ENCODE results near the gene RELL1.

RELL1 gene

GRCh38 chr4:37591349-37591748, 94.8 kb downstream of the RELL1 start:
- no peak for DNase-seq

DNA sequence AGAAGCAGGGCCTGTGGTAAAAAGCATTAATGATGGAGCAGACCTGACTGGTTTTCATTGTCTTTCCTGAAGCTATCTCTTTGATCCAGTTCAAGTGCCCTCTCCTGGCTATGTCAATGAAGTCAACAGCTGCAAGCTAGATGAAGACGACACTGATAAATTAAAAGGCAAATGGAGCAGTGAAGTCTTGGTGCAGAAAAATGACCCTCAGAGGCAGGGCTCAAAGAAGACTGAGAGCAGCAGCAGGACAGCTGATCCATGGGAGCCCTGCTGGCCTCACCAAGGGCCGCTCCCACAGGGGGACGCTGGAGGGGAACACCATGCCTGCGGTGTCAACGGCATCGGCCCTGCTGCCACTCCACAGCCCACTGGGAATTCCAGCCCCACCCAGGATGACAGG, 96.2 kb downstream of the RELL1 start:
- no peak for DNase-seq

GRCh38 chr4:37588150-37588549, 98.0 kb downstream of the RELL1 start:
- DNase-seq, result no peak

- no peak for DNase-seq
These were observed 100.0 kb downstream of the RELL1 start for GRCh38 chr4:37586194-37586593.

GRCh38 chr4:37584493-37585060, 101.6 kb downstream of the RELL1 start:
- DNase-seq, result no peak

DNA sequence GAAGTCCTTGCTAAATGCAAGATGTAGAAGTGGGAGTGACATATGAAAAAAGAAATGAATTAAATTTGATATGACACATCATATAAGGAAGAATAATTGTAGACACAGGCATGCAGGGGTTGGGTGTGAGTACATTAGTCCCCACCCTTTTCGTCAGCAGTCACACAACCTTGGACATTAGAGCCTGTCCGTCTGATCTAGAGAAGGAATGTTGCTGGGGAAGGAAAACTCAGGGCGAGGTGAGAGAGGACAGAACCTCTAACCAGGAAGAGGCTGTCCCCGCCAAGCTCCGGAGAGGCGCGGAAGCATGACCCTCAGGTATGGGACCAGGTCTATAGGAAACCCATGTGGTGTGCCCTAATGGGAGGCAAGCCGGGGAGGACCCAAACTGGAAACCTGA, 102.1 kb downstream of the RELL1 start:
- no peak for DNase-seq

- DNase-seq, result no peak
These were observed 112.6 kb downstream of the RELL1 start for GRCh38 chr4:37573566-37573965.

GRCh38 chr4:37568489-37568888, 117.7 kb downstream of the RELL1 start:
- DNase-seq, result no peak

DNA sequence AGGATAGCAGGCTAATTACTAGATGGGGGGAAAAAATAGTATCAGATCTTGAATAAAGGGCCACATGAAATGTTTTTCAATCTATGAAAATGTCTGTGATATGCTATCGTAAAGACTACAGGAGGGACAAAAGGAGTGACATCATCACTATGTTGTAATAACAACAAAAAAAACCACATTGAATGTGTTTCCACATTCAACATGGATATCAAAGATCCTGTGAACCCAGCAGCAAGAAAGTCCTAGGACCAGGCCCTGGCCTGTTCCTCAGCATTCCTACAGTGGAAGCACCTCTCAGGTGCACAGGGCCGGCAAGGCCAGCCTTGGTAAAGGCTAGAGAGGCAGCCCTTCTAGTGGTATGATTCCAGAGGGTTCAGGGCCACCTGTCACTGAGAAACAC, 118.3 kb downstream of the RELL1 start:
- no peak for DNase-seq

- DNase-seq, result no peak
These were observed 123.6 kb downstream of the RELL1 start for GRCh38 chr4:37562592-37562991.

DNA sequence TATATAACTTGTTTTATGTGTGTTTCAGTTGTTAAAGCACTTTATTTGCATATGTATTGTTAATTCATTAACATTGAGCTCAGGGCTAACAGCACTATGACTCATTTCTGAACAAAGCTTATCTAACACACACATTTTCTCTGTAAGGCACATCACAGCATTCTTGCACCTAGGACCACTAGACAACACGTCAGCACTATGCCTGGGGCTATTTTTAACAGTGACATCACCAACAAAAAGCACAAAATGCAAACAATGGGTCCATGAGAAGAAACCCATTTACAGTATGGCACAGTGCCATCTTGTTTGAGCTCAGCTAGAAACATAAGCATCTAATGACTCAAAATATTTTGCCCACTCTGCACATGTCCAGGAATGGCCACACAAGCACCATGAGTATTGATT, 124.4 kb downstream of the RELL1 start:
- DNase-seq, result no peak

GRCh38 chr4:37561196-37561802, 124.9 kb downstream of the RELL1 start:
- no peak for DNase-seq
